ENCODE results near the gene SUPT3H.
A peak's percentile ranks its signal among the peaks of the same experiment; 100 is the strongest.
"Not testable (repeated sequence)": the region's sequence is repeated elsewhere in the genome, so short reads cannot be mapped to it uniquely, and the experiment has no call there.

The SUPT3H gene

GRCh38 chr6:44867571-44868334 is 510.0 kb downstream of the SUPT3H start:
- no peak for DNase-seq

- not testable (repeated sequence) for DNase-seq
These were observed 512.5 kb downstream of the SUPT3H start for GRCh38 chr6:44865184-44865583.

GRCh38 chr6:44859901-44860410 is 517.8 kb downstream of the SUPT3H start:
- DNase-seq, result no peak

- no peak for DNase-seq
These were observed 518.7 kb downstream of the SUPT3H start for GRCh38 chr6:44858998-44859397.

DNA sequence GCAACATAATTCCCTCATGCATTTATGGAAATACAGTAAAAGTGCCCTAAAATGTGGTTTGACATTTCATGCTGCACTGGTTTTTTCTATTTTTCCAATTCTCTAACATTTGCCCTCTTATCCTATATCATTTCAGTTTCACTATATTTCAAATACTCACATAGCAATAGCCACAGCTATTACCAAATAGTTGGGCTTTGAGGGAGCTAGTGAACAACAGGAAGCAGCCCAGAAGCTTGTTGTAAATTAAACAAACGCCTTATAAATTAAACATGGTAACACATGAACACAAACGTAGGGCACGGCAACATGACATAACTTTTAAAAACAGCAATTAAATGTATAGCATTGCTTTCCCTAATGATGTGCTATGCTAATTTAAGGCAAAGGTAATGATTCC is 521.3 kb downstream of the SUPT3H start:
- no peak for DNase-seq

DNA sequence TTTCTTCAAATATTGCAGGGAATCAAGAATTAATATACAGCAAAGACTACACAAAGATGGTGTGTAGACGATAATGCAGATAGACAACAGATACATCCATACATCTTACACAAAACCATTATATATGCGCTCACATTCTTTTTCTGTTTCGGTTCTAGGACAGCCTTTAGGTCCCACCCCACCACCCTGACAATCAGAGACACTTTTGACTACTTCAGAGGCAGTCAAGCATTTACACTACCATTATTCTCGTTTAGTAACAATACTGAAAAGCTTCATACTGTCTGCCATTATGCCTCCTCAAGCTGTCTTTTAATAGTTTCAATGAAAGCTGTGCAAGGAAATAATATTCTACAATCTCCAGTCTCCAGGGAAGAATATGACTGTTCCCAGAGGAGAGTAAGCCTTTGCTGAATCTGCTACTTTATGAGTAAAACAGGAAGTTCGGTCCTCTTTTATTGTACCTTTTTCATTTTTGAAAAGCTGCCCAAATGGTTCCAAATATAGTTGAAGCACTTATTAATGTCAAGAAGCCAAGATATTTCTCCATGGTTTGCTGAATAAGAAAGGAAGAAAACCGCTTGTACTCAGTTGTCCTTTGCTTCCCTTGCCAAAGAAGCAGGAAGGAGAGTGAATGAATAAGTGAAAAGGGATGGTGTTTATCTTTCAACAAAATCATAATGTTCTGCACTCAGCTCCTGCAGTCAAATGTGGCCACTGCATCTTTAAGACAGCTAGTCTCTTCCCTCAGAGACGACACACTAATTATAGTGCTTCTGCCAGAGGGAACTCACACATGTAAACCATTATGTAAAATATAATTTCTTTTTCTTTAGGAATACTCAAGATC is 521.9 kb downstream of the SUPT3H start:
- DNase-seq, result no peak

DNA sequence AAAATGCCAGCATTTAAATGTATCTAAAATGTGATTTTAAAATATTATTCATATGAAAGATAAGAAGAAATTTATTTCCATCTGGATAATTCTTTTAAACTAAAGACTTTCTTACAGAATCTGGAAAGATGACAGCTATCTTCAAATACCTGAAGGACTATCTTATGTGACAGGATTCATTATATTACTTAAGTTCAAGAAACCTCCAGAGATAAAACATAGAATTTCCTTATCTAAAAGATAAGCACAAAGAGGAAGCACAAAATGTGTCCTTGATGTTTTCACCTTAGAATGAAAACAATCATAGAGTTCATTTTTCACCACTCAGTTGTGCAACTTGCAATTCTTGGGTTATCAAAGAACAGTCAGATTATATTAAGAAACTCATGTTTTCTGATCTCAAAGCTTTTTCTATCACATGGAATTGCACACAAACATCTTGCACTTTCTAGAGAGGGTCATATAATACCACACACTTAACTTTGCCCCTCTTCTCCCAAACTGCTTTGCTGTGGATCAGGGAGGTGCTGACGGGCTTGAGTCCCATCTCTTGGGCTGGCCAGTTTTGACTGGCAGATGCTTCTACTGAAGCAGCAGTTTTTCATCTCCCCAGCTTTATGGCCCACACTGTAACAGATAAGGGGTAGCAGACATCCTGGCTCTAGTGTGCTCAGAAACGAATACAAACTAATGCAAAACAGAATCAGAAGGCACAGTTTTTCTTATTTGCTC is 522.9 kb downstream of the SUPT3H start:
- peak; percentile 21 for DNase-seq

GRCh38 chr6:44851176-44851575 is 526.6 kb downstream of the SUPT3H start:
- DNase-seq, result no peak

DNA sequence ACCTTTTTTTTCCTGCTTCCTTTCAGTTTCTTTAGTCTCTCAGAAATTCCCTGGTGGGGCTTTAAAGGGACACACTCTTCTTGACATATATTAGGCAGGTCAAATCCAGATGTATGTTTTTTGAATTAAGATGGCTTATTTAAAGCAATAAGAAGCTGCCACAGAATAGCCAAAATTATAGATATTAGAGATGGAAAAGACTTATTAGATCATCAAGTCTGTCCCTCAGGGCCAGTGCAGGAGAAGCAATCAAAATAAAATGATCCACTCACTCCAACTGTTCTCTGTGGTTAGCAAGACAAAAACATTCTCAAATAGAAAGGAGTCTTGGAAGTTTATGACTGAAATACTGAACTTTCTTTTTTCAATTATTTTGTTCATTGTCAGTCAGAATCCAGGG is 527.4 kb downstream of the SUPT3H start:
- DNase-seq, result no peak

- DNase-seq, result no peak
These were observed 527.9 kb downstream of the SUPT3H start for GRCh38 chr6:44849806-44850205.

DNA sequence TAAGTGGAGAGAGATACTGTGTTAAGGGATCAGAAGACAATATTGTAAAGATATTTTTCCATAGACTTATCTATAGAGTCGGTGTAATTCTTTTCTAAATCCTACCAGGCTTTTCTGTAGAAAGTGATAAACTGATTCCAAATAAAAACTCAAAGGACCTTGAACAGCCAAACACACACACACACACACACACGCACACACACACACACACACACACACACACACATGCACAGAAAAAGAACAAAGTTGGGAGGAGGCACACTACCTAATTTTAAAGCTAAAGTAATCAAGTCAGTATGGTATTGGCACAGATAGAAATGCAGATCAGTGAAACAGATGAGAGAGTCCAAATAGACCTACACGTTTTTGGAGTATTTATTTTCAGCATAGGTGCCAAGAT is 534.0 kb downstream of the SUPT3H start:
- DNase-seq, result no peak

- DNase-seq, result no peak
These were observed 535.1 kb downstream of the SUPT3H start for GRCh38 chr6:44842616-44843015.

DNA sequence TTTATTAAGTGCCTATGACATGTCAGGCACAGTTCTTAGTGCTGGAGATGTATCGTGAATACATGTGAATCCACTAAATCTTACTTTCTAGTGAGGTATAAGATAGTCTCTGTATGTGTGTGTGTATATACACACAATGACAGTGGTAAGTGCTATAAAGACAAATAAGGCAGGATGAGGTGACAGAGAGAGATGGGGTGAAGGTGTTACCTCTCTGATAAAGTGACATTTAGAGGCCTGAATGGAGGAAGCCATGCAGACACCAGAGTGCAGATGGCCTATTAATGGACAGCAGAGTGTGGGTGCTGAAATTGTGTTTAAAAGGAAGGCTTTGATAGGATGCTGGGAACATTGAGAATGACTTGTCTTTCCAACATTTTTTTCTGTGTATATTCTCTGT is 535.9 kb downstream of the SUPT3H start:
- no peak for DNase-seq

DNA sequence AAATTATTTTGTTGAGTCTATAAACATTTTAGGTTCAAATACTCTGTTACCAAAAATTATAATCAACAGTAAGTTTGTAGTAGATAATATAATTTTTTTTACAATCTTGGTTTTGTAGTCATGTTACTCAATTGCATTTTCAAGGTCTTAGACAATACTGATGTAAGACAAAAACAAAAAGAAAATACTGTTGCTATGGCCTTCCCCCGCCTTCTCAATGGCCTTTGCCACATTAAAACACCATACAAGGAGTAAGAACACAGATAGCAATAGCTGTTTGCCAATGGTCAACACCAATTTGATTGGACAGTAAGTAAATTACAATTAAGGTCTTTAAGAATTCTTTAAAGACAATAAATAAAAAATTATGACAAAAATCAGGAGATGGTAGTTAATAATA is 540.0 kb downstream of the SUPT3H start:
- DNase-seq, result no peak

DNA sequence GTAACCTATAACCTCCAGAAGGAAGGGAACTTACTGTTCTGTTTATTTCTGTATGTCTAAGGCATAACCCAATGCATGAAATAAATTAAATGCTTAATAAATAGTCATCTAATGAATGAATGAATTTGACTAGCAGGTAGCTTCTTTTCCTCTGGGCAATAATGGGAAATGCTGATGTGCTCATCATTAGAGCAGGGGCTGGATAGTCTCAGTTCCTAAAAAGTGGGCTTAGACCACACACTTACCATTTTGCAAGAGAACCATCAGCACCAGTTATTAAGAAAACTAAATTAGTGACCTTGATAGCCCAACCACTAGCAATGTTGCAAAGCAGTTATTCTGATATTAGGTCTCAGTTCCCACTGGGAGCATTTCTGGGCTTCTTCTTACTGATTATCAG is 540.5 kb downstream of the SUPT3H start:
- no peak for DNase-seq

- DNase-seq, result no peak
These were observed 544.5 kb downstream of the SUPT3H start for GRCh38 chr6:44833248-44833647.

- DNase-seq, result no peak
These were observed 546.6 kb downstream of the SUPT3H start for GRCh38 chr6:44831002-44831610.

GRCh38 chr6:44829836-44830235 is 547.9 kb downstream of the SUPT3H start:
- no peak for DNase-seq

GRCh38 chr6:44828780-44829179 is 549.0 kb downstream of the SUPT3H start:
- DNase-seq, result no peak

GRCh38 chr6:44826025-44826676 is 551.6 kb downstream of the SUPT3H start:
- DNase-seq, result no peak

DNA sequence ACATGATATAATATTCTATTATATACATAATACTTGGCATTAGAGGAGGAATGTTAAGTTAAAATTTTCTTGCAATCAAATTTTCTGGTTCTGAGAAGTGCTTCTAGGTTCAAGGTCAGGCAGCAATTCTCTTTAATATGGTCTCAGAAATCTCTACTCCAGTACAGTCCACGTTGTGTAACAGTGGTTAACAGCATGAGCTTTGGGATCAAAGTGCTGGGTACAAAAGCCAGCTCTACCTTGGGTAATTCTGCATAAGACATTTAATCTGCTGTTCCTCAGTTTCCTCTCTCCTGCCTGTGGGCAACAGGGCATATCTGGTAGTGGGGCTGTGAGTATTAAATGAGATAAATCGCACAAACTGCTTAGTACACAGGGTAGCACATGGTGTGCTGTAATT is 552.5 kb downstream of the SUPT3H start:
- no peak for DNase-seq

GRCh38 chr6:44824567-44824966 is 553.2 kb downstream of the SUPT3H start:
- DNase-seq, result no peak

Data from NCI-H226 (cell line).